Activated gamma-delta T cell treated with Interleukin-2 at 50 U/mL for 16 hours (primary cell): ENCODE data around the gene HIRIP3.
"Not testable (repeated sequence)": the region's sequence is repeated elsewhere in the genome, so short reads cannot be mapped to it uniquely, and the experiment has no call there.

Experiments
- DNase-seq: peaks from one replicate; pipeline ENCODE4 v3.0.0-alpha.2; 2020

Gene HIRIP3

GRCh38 chr16:29982560-29983419 is 12.6 kb downstream of the HIRIP3 start:
- DNase-seq, result no peak

GRCh38 chr16:29978564-29979270 is 16.7 kb downstream of the HIRIP3 start:
- DNase-seq, result no peak

- no peak for DNase-seq
Measured at GRCh38 chr16:29978081-29978480, 17.3 kb downstream of the HIRIP3 start.

- DNase-seq, result no peak
Measured at GRCh38 chr16:29977063-29977825, 18.2 kb downstream of the HIRIP3 start.

- no peak for DNase-seq
Measured at GRCh38 chr16:29975811-29976511, 19.5 kb downstream of the HIRIP3 start.

GRCh38 chr16:29975134-29975538 is 20.3 kb downstream of the HIRIP3 start:
- DNase-seq, result no peak

- no peak for DNase-seq
Measured at GRCh38 chr16:29974291-29975133, 20.9 kb downstream of the HIRIP3 start.

GRCh38 chr16:29973384-29974246 is 21.8 kb downstream of the HIRIP3 start, which contains the start of gene TAOK2:
Gene TAOK2, plus strand, starts transcription at chr16:29973868. Its CDS starts 3,905 bp downstream, at chr16:29977773.
- peak; percentile 94 for DNase-seq

GRCh38 chr16:29972992-29973383 is 22.4 kb downstream of the HIRIP3 start:
- no peak for DNase-seq

- DNase-seq, result no peak
Measured at GRCh38 chr16:29972500-29972899, 22.9 kb downstream of the HIRIP3 start.

- no peak for DNase-seq
Measured at GRCh38 chr16:29971304-29971703, 24.1 kb downstream of the HIRIP3 start.

- DNase-seq, result no peak
Measured at GRCh38 chr16:29968205-29968604, 27.2 kb downstream of the HIRIP3 start.

- no peak for DNase-seq
Measured at GRCh38 chr16:29963021-29963743, 32.2 kb downstream of the HIRIP3 start.

GRCh38 chr16:29962344-29962994 is 32.9 kb downstream of the HIRIP3 start:
- DNase-seq, result no peak

- DNase-seq, result peak; percentile 93
Measured at GRCh38 chr16:29961479-29962343, 33.7 kb downstream of the HIRIP3 start, which contains the start of gene TMEM219. Gene TMEM219, plus strand, starts transcription at chr16:29962079. Its CDS starts 1,065 bp downstream, at chr16:29963144.

- no peak for DNase-seq
Measured at GRCh38 chr16:29961127-29961478, 34.3 kb downstream of the HIRIP3 start.

- DNase-seq, result not testable (repeated sequence)
Measured at GRCh38 chr16:29959821-29960220, 35.6 kb downstream of the HIRIP3 start.

GRCh38 chr16:29959293-29959692 is 36.1 kb downstream of the HIRIP3 start:
- DNase-seq, result no peak
